DMS114 treated with DMSO at 0.1 percent for 48 hours (cell line): ENCODE data around the gene MAP2K7.

ENCODE experiments used
- DNase-seq: peaks from one replicate; lab custom pipeline; 2025; ENCODE audit not compliant: unreplicated experiment; lab: John Stamatoyannopoulos, UW

Gene MAP2K7

GRCh38 chr19:7918615-7919421, 15.1 kb downstream of the MAP2K7 start:
- no peak for DNase-seq

- DNase-seq, result peak; percentile 74
These were observed 16.2 kb downstream of the MAP2K7 start, which contains the start of gene SNAPC2 for GRCh38 chr19:7919610-7920518. Gene SNAPC2, plus strand, starts transcription at chr19:7920338. Its CDS starts 29 bp downstream, at chr19:7920367.

- peak; percentile 82 for DNase-seq
These were observed 17.0 kb downstream of the MAP2K7 start for GRCh38 chr19:7920519-7921301.

GRCh38 chr19:7921302-7921966, 17.8 kb downstream of the MAP2K7 start:
- no peak for DNase-seq

- no peak for DNase-seq
These were observed 18.5 kb downstream of the MAP2K7 start for GRCh38 chr19:7921967-7922835.

- no peak for DNase-seq
These were observed 19.1 kb downstream of the MAP2K7 start for GRCh38 chr19:7922836-7923195.

- no peak for DNase-seq
These were observed 19.9 kb downstream of the MAP2K7 start for GRCh38 chr19:7923295-7924191.

- no peak for DNase-seq
These were observed 20.6 kb downstream of the MAP2K7 start for GRCh38 chr19:7924241-7924640.

GRCh38 chr19:7924651-7925170, 21.0 kb downstream of the MAP2K7 start:
- DNase-seq, result no peak

GRCh38 chr19:7925171-7925851, 21.6 kb downstream of the MAP2K7 start:
- DNase-seq, result peak; percentile 41

GRCh38 chr19:7926021-7926726, 22.5 kb downstream of the MAP2K7 start, which contains the start of gene CTXN1:
Gene CTXN1, minus strand, starts transcription at chr19:7926135. Its CDS starts 597 bp downstream, at chr19:7925538.
- DNase-seq, result no peak

- no peak for DNase-seq
These were observed 23.3 kb downstream of the MAP2K7 start for GRCh38 chr19:7926727-7927604.

- DNase-seq, result no peak
These were observed 24.1 kb downstream of the MAP2K7 start for GRCh38 chr19:7927605-7928333.

- DNase-seq, result no peak
These were observed 24.6 kb downstream of the MAP2K7 start for GRCh38 chr19:7928334-7928706.
